H9 (cell line): ENCODE measurements around the gene IQUB. TPM values are rescaled to one million over a fixed set of nuclear protein-coding genes. Genes with fewer than 3 reads are reported as not detected.

ENCODE experiments used
- DNase-seq: peaks from one replicate; pipeline ENCODE4 v3.0.0-alpha.2; 2017
- H2AFZ ChIP-seq: one replicate; pipeline ENCODE4 v1.6.1; 2013; ENCODE audit warnings: mild to moderate bottlenecking, low read length, control low read depth, moderate library complexity
- H2AK5ac ChIP-seq: 2 replicates; pipeline ENCODE4 v1.6.1; 2013; ENCODE audit warnings: low read length, control low read depth, mixed read lengths; ENCODE audit not compliant: insufficient read length
- H2BK120ac ChIP-seq: one replicate; pipeline ENCODE4 v1.6.1; 2013; ENCODE audit warnings: low read depth, mild to moderate bottlenecking, low read length, control low read depth, inconsistent platforms; ENCODE audit not compliant: poor library complexity, severe bottlenecking
- H2BK12ac ChIP-seq: 2 replicates; pipeline ENCODE4 v1.6.1; 2013; ENCODE audit warnings: low read length, control low read depth, mixed read lengths, low read depth; ENCODE audit not compliant: insufficient read length
- H2BK15ac ChIP-seq: 2 replicates; pipeline ENCODE4 v1.6.1; 2013; ENCODE audit warnings: low read depth, low read length, control low read depth
- H2BK20ac ChIP-seq: one replicate; pipeline ENCODE4 v1.6.1; 2013; ENCODE audit warnings: low read depth, mild to moderate bottlenecking, low read length, control low read depth, inconsistent platforms; ENCODE audit not compliant: poor library complexity, severe bottlenecking
- H2BK5ac ChIP-seq: 2 replicates; pipeline ENCODE4 v1.6.1; 2013; ENCODE audit warnings: low read length, control low read depth, mixed read lengths; ENCODE audit not compliant: insufficient read length
- H3K14ac ChIP-seq: 2 replicates; pipeline ENCODE4 v1.6.1; 2013; ENCODE audit warnings: low read length, control low read depth; ENCODE audit not compliant: insufficient read depth
- H3K18ac ChIP-seq: 2 replicates; pipeline ENCODE4 v1.6.1; 2013; ENCODE audit warnings: low read depth, mild to moderate bottlenecking, mixed read lengths, low read length, control low read depth; ENCODE audit not compliant: insufficient read length
- H3K23ac ChIP-seq: 2 replicates; pipeline ENCODE4 v1.6.1; 2013; ENCODE audit warnings: low read length, control low read depth, mixed read lengths, low read depth; ENCODE audit not compliant: insufficient read length
- H3K23me2 ChIP-seq: 2 replicates; pipeline ENCODE4 v1.6.1; 2013; ENCODE audit warnings: low read depth, mild to moderate bottlenecking, mixed read lengths, low read length, control low read depth; ENCODE audit not compliant: insufficient read length, poor library complexity, severe bottlenecking
- H3K27ac ChIP-seq: 2 replicates; pipeline ENCODE4 v1.5.1; 2013; ENCODE audit warnings: low read length, control low read depth, mixed read lengths, low read depth; ENCODE audit not compliant: insufficient read length
- H3K27me3 ChIP-seq: 2 replicates; pipeline ENCODE4 v1.6.1; 2013; ENCODE audit warnings: low read length, control low read depth, inconsistent platforms; ENCODE audit not compliant: insufficient read depth
- H3K4ac ChIP-seq: 2 replicates; pipeline ENCODE4 v1.6.1; 2013; ENCODE audit warnings: low read depth, mild to moderate bottlenecking, control low read depth, inconsistent platforms, low read length, moderate library complexity
- H3K4me1 ChIP-seq: 2 replicates; pipeline ENCODE4 v1.6.1; 2013; ENCODE audit warnings: low read length, control low read depth, inconsistent platforms; ENCODE audit not compliant: insufficient read depth
- H3K4me2 ChIP-seq: 2 replicates; pipeline ENCODE4 v1.6.1; 2013; ENCODE audit warnings: low read length, control low read depth, mixed read lengths; ENCODE audit not compliant: insufficient read length, insufficient read depth
- H3K56ac ChIP-seq: 2 replicates; pipeline ENCODE4 v1.6.1; 2013; ENCODE audit warnings: low read depth, mild to moderate bottlenecking, mixed read lengths, low read length, control low read depth; ENCODE audit not compliant: insufficient read length
- H3K79me1 ChIP-seq: 2 replicates; pipeline ENCODE4 v1.6.1; 2013; ENCODE audit warnings: low read depth, mild to moderate bottlenecking, moderate library complexity, low read length, control low read depth, inconsistent platforms; ENCODE audit not compliant: insufficient read depth, poor library complexity, severe bottlenecking
- H3K79me2 ChIP-seq: 2 replicates; pipeline ENCODE4 v1.6.1; 2013; ENCODE audit warnings: low read length, control low read depth, inconsistent platforms; ENCODE audit not compliant: insufficient read depth
- H3K9ac ChIP-seq: 2 replicates; pipeline ENCODE4 v1.6.1; 2013; ENCODE audit warnings: low read length, control low read depth, mixed read lengths; ENCODE audit not compliant: insufficient read length; ENCODE audit errors: extremely low read depth
- H3K9me3 ChIP-seq: one replicate; pipeline ENCODE4 v1.6.1; 2013; ENCODE audit warnings: low read depth, low read length, inconsistent platforms; ENCODE audit not compliant: control insufficient read depth
- H3T11ph ChIP-seq: one replicate; pipeline ENCODE4 v1.6.1; 2013; ENCODE audit warnings: mild to moderate bottlenecking, low read length, control low read depth, inconsistent platforms
- H4K20me1 ChIP-seq: one replicate; pipeline ENCODE4 v1.6.1; 2013; ENCODE audit not compliant: control insufficient read depth, insufficient read length, insufficient read depth
- H4K5ac ChIP-seq: 2 replicates; pipeline ENCODE4 v1.6.1; 2013; ENCODE audit warnings: low read depth, mild to moderate bottlenecking, mixed read lengths, low read length, control low read depth; ENCODE audit not compliant: insufficient read length
- H4K8ac ChIP-seq: replicated peaks from 2 replicates; pipeline ENCODE4 v1.6.1; 2013; ENCODE audit warnings: low read length, control low read depth, mixed read lengths, low read depth; ENCODE audit not compliant: insufficient read length
- H4K91ac ChIP-seq: 2 replicates; pipeline ENCODE4 v1.6.1; 2013; ENCODE audit warnings: low read depth, mild to moderate bottlenecking, moderate library complexity, mixed read lengths, low read length, control low read depth; ENCODE audit not compliant: insufficient read length
- H3K27ac Mint-ChIP-seq, 3 experiments: 2 replicates in 2 of 3; 3 replicates in 1 of 3; pipeline ENCODE4 v1.8.0; 2020 to 2021; ENCODE audit warnings: mixed read lengths in 3 of 3, mild to moderate bottlenecking in 1 of 3, moderate library complexity in 1 of 3
- H3K27me3 Mint-ChIP-seq: 2 replicates; pipeline ENCODE4 v1.8.0; 2021; ENCODE audit warnings: low read depth, mild to moderate bottlenecking, moderate library complexity, mixed read lengths
- H3K36me3 Mint-ChIP-seq, 3 experiments: 2 replicates in 2 of 3; 3 replicates in 1 of 3; pipeline ENCODE4 v1.8.0; 2020 to 2021; ENCODE audit warnings: low read depth in 3 of 3, mixed read lengths in 3 of 3; ENCODE audit not compliant: insufficient read depth in 1 of 3
- H3K4me1 Mint-ChIP-seq, 2 experiments: 2 replicates each; pipeline ENCODE4 v1.8.0; 2020; ENCODE audit warnings: mixed read lengths in 2 of 2
- H3K4me3 Mint-ChIP-seq, 2 experiments: 2 replicates in 1 of 2; 3 replicates in 1 of 2; pipeline ENCODE4 v1.8.0; 2020 to 2021; ENCODE audit warnings: mild to moderate bottlenecking in 2 of 2, mixed read lengths in 2 of 2, moderate library complexity in 1 of 2
- H3K9me3 Mint-ChIP-seq, 2 experiments: 2 replicates in 1 of 2; 3 replicates in 1 of 2; pipeline ENCODE4 v1.8.0; 2020; ENCODE audit warnings: mild to moderate bottlenecking in 2 of 2, mixed read lengths in 2 of 2, moderate library complexity in 1 of 2
- WGBS: extraction: QIAGEN DNeasy Blood & Tissue Kit; methylation state at CpG from one replicate; pipeline ENCODE4 v1.1.7; 2013; ENCODE audit warnings: missing lambda C conversion rate, low lambda C conversion rate, mixed read lengths; ENCODE audit not compliant: insufficient read length; ENCODE audit errors: extremely low coverage; 5-methylcytosine and 5-hydroxymethylcytosine counted together
- total RNA-seq: library from RNA; stranded (reverse); gene quantifications from 2 replicates; pipeline ENCODE4 v1.2.1, GENCODE V29; 2021
- TF ChIP-seq, protein P1 (sequence below): fragments of 200-600 bp; sonication (generic); conservative IDR thresholded peaks from 3 replicates; pipeline ENCODE4 v1.8.0; 2021; ENCODE audit warnings: antibody characterized with exemption, mild to moderate bottlenecking

Gene IQUB
- total RNA-seq, 1 experiment from 2014 or later: 0.28 TPM

DNA sequence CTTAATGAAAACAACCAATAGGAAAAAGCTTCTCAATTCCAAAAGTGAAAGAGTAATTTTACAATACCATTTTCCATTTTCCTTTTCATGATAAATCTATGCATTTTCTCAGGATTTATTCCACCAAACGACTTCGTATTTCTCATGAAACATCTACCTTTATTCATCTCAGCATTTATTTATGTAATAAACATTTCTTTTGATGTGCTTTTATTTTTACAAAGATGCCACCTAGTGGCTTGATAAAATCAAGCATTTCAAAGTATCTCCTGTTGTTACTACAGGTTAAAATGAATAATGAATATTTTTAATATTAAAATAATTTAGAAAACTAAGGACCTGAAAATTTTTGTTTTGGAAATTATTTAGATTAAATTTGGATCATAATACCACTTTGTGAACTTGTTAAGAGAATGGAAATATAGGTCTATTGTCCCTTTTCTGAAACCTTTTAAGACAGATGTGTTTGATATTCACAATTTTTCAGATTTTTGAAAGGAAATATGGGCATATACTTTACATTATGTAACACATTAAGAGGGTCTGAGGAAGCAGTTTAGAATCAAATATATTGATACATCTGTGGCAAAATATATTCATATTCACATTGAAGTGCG is 2.7 kb upstream of the IQUB start:
- no peaks in the 10 kb centered on the region for H4K20me1 ChIP-seq
- no peaks in the 10 kb centered on the region for H3K9me3 Mint-ChIP-seq
- no peak overlapping the region for H2BK20ac ChIP-seq
- H3K4me1 Mint-ChIP-seq: peaks cover 14 to 15% of the 10 kb centered on the region in 2 experiments
- H2BK120ac ChIP-seq: no peak overlapping the region
- H3K9ac ChIP-seq: no peak overlapping the region
- no peak overlapping the region for H2AFZ ChIP-seq
- no peak overlapping the region for H3K14ac ChIP-seq
- no peaks in the 10 kb centered on the region for H3K79me1 ChIP-seq
- no peak overlapping the region for H3K23ac ChIP-seq
- no peak overlapping the region for H2AK5ac ChIP-seq
- no peaks in the 10 kb centered on the region for H3K79me2 ChIP-seq
- no peak overlapping the region for H3K4ac ChIP-seq
- peaks cover 0 to 4% (median 4%) of the 10 kb centered on the region in 3 experiments; a peak in 2 of 7 replicates for H3K36me3 Mint-ChIP-seq
- no peak overlapping the region for H3K27ac Mint-ChIP-seq
- peaks cover 15% of the 10 kb centered on the region for H3K27me3 Mint-ChIP-seq
- no peak overlapping the region for H2BK15ac ChIP-seq
- no peak overlapping the region for H4K8ac ChIP-seq
- H3K9me3 ChIP-seq: no peaks in the 10 kb centered on the region
- H3K56ac ChIP-seq: no peak overlapping the region
- H3K4me1 ChIP-seq: no peaks in the 10 kb centered on the region
- H4K91ac ChIP-seq: no peak overlapping the region
- H3K4me2 ChIP-seq: no peak overlapping the region
- TF ChIP-seq, protein P1, sequence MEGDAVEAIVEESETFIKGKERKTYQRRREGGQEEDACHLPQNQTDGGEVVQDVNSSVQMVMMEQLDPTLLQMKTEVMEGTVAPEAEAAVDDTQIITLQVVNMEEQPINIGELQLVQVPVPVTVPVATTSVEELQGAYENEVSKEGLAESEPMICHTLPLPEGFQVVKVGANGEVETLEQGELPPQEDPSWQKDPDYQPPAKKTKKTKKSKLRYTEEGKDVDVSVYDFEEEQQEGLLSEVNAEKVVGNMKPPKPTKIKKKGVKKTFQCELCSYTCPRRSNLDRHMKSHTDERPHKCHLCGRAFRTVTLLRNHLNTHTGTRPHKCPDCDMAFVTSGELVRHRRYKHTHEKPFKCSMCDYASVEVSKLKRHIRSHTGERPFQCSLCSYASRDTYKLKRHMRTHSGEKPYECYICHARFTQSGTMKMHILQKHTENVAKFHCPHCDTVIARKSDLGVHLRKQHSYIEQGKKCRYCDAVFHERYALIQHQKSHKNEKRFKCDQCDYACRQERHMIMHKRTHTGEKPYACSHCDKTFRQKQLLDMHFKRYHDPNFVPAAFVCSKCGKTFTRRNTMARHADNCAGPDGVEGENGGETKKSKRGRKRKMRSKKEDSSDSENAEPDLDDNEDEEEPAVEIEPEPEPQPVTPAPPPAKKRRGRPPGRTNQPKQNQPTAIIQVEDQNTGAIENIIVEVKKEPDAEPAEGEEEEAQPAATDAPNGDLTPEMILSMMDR: peak; percentile 75
- no peak for DNase-seq
- H3K23me2 ChIP-seq: peaks cover 5% of the 10 kb centered on the region
- no peaks in the 10 kb centered on the region for H3K27me3 ChIP-seq
- H3K27ac ChIP-seq: no peak overlapping the region
- no peak overlapping the region for H2BK12ac ChIP-seq
- H3T11ph ChIP-seq: no peak overlapping the region
- no peak overlapping the region for H3K18ac ChIP-seq
- no peak overlapping the region for H4K5ac ChIP-seq
- no peak overlapping the region for H2BK5ac ChIP-seq
- no peak overlapping the region for H3K4me3 Mint-ChIP-seq
- 100% methylated on average over 2 of the region's 3 CpGs for WGBS
